GM12878 (cell line): ENCODE results near the gene CAMKMT. TPM values are rescaled to one million over a fixed set of nuclear protein-coding genes. Genes with fewer than 3 reads are reported as not detected.

Experiments
- ATAC-seq: fragments of 200-7000 bp; cut with Tn5 transposase; 3 replicates; pipeline ENCODE4 v1.9.1; 2020; ENCODE audit warnings: mild to moderate bottlenecking, moderate library complexity
- BruUV-seq: library from RNA; stranded (reverse); fragments of 400-500 nt; replicated peaks from 2 replicates; lab custom pipeline; 2021; lab: Mats Ljungman, UMichigan
- CTCF ChIA-PET: fragments of 300-600 bp; sonication (Branson Sonifier 250); formaldehyde crosslinking; extraction: SDS; loops from one replicate; lab custom pipeline; 2021; ENCODE audit warnings: inconsistent platforms; lab: Yijun Ruan, JAX
- POLR2A ChIA-PET: fragments of 350-600 bp; formaldehyde crosslinking; extraction: SDS; loops from one replicate; lab custom pipeline; 2021; ENCODE audit warnings: inconsistent platforms; lab: Charles Lee
- RAD21 ChIA-PET: fragments of 300-600 bp; sonication (Branson Sonifier 250); formaldehyde crosslinking; loops from one replicate; lab custom pipeline; 2023; ENCODE audit warnings: antibody characterized with exemption; ENCODE audit not compliant: unreplicated experiment; lab: Charles Lee
- SMC1A ChIA-PET: fragments of 300-600 bp; sonication (Branson Sonifier 250); formaldehyde crosslinking; loops from one replicate; lab custom pipeline; 2023; ENCODE audit not compliant: unreplicated experiment, uncharacterized antibody; lab: Charles Lee
- DNase-seq: peaks from one replicate; pipeline ENCODE4 v3.0.0-alpha.2; 2011; ENCODE audit warnings: low read depth, low spot score
- FAIRE-seq: peaks from 3 replicates; lab custom pipeline; 2011; peaks lifted over from hg19 to GRCh38; lab: Jason Lieb, UNC
- H2AFZ ChIP-seq: 2 replicates; pipeline ENCODE4 v1.6.0; 2011; ENCODE audit warnings: low read depth, low read length, control low read depth; ENCODE audit not compliant: control insufficient read depth
- H3K27ac ChIP-seq: 2 replicates; pipeline ENCODE4 v1.5.1; 2011; ENCODE audit warnings: control low read depth; ENCODE audit not compliant: control insufficient read depth, insufficient read depth
- H3K27me3 ChIP-seq, 2 experiments: replicated peaks in 1 of 2; 2 replicates each; pipeline versions ENCODE4 v1.6.0 to v1.6.1; 2011; ENCODE audit warnings: low read length in 1 of 2; ENCODE audit not compliant: control insufficient read depth in 2 of 2, insufficient read depth in 2 of 2
- H3K36me3 ChIP-seq, 2 experiments: 2 replicates each; pipeline ENCODE4 v1.5.1; 2011; ENCODE audit warnings: low read length in 1 of 2; ENCODE audit not compliant: control insufficient read depth in 2 of 2, insufficient read depth in 2 of 2
- H3K4me1 ChIP-seq: 2 replicates; pipeline ENCODE4 v1.6.1; 2011; ENCODE audit warnings: mild to moderate bottlenecking, low read length, moderate library complexity, mixed read lengths; ENCODE audit not compliant: control insufficient read depth, insufficient read depth
- H3K4me2 ChIP-seq: 2 replicates; pipeline ENCODE4 v1.6.0; 2011; ENCODE audit warnings: control low read depth; ENCODE audit not compliant: control insufficient read depth, insufficient read depth
- H3K4me3 ChIP-seq: fragments of 200-600 bp; sonication (generic); 2 replicates; pipeline ENCODE4 v1.5.1; 2016
- H3K79me2 ChIP-seq: 2 replicates; pipeline ENCODE4 v1.6.0; 2011; ENCODE audit warnings: low read length; ENCODE audit not compliant: control insufficient read depth, insufficient read depth
- H3K9ac ChIP-seq: 2 replicates; pipeline ENCODE4 v1.8.0; 2011; ENCODE audit warnings: low read length, control low read depth, mixed read lengths; ENCODE audit not compliant: control insufficient read depth, insufficient read depth
- H3K9me3 ChIP-seq: replicated peaks from 3 replicates; pipeline ENCODE4 v1.5.1; 2011; ENCODE audit warnings: mild to moderate bottlenecking, low read length; ENCODE audit not compliant: control insufficient read depth, insufficient read depth
- H4K20me1 ChIP-seq: 2 replicates; pipeline ENCODE4 v1.6.0; 2011; ENCODE audit not compliant: control insufficient read depth, insufficient read depth
- CBFB ChIP-seq: IDR thresholded peaks from 2 replicates; pipeline ENCODE4 v1.6.1; 2016; ENCODE audit warnings: antibody characterized with exemption, low read depth
- CREM ChIP-seq: IDR thresholded peaks from 2 replicates; pipeline ENCODE4 v1.6.1; 2014; ENCODE audit warnings: antibody characterized with exemption, low read depth
- NRF1 ChIP-seq: conservative IDR thresholded peaks from 2 replicates; pipeline ENCODE4 v1.6.1; 2011; ENCODE audit warnings: mild to moderate bottlenecking, low read depth, low read length, improper control_type of control experiment
- PAX8 ChIP-seq: fragments of 450-650 bp; IDR thresholded peaks from 2 replicates; pipeline ENCODE4 v1.6.1; 2017; ENCODE audit warnings: mild to moderate bottlenecking, moderate library complexity
- SUZ12 ChIP-seq: fragments of 200-600 bp; sonication (generic); IDR thresholded peaks from one replicate; pipeline ENCODE4 v1.6.1; 2018; ENCODE audit warnings: antibody characterized with exemption, mild to moderate bottlenecking; ENCODE audit not compliant: unreplicated experiment
- WGBS: methylation state at CpG from one replicate; pipeline ENCODE4 v1.1.6; 2016; ENCODE audit warnings: low lambda C conversion rate; ENCODE audit not compliant: insufficient replicate concordance, insufficient coverage; ENCODE audit errors: missing lambda C conversion rate; 5-methylcytosine and 5-hydroxymethylcytosine counted together
- in situ Hi-C: fragments of 300-500 bp; cut with MboI; formaldehyde crosslinking; loops from 9 replicates; pipeline ENCODE4 v1.14.3; 2018; ENCODE audit warnings: mixed read lengths
- intact Hi-C: fragments of 100-400 bp; cut with micrococcal nuclease; formaldehyde crosslinking; loops from one replicate; pipeline ENCODE4 v1.14.2; 2022; ENCODE audit not compliant: unreplicated experiment
- polyA plus RNA-seq, 11 experiments: library from polyadenylated mRNA; depleted of rRNA in 4 of 11; unstranded in 6 of 11; stranded (reverse) in 5 of 11; fragments of >200 nt; fragmentation: Nextera tagmentation in 4 of 11; fragmentation: Illumina TruSeq in 1 of 11; extraction: Ambion mirVana in 4 of 11; extraction: Trizol in 1 of 11; gene quantifications; 1 replicate in 1 of 11; 2 replicates in 10 of 11; pipeline versions ENCODE4 v1.2.1 to v1.2.3, GENCODE V29; 2011 to 2016; ENCODE audit warnings: inconsistent platforms in 2 of 11, missing spikeins in 2 of 11, low read depth in 1 of 11
- total RNA-seq, 4 experiments: library from RNA; depleted of rRNA in 3 of 4; stranded (reverse); fragments of >200 nt in 3 of 4; fragmentation: Illumina TruSeq in 1 of 4; extraction: Trizol in 1 of 4; gene quantifications; 2 replicates each; pipeline versions ENCODE4 v1.2.1 to v1.2.3, GENCODE V29; 2013 to 2021

The CAMKMT gene
- total and polyA plus RNA-seq, 10 of the 15 experiments (the other 5 are each of a cell fraction or from before 2014, with no cell fraction given), result 2.7 to 16.0 (median 11.8) TPM

DNA sequence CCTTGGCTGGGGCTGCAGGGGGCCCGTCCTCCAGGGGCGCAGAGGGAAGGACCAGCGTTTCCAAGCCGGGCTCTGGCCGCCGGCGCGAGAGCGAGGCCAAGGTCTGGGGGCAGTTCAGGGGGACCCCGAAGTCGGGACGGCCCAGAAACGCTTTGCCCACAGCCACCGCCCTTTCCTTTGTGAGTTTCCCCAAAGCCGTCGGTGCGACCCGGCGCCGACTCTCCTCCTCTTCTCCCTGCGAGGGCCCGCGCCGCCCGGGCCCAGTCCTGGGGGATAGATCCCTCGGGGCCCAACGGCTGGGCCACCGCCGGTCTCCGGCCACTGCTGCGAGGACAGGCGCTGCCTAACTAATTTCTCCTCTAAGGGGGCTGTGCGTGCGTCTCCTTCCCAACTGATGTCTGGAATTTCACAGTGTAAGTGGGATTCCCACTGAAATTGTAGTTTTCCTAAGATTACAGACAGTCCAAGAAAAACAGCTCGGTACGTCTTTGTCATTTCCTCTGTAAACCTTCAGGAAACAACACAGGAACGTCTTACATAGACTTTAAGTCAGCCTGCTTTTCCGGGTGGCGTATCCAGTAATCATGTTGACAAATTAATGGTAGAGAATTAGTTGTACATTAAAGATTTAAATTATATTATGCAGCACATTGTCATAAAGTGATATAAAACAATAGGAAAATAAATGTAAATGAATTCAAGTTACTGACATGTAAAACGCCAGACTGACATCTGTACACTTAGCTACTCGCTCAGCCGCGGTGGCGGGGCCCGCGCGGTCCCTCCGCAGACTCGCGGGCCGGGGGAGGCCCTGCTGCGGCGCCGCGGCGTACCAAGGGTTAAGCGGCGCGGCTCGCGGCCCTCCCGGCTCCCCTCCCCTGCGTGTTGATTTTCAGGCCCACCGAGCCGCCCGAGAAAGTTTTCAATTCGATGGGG, 440.4 kb downstream of the CAMKMT start:
- Histone ChIP-seq H3K79me2 (no peaks in the 10 kb centered on the region), H4K20me1 (no peaks in the 10 kb centered on the region), H3K27ac (no peak overlapping the region), H3K36me3 (no peaks in the 10 kb centered on the region), H3K9ac (no peak overlapping the region), H3K4me3 (peak overlapping the region; percentile 36; the same call in 1 of the 2 replicates), H3K4me1 (peaks cover 3% of the 10 kb centered on the region), H3K27me3 (peaks cover 0 to 6% of the 10 kb centered on the region in 2 experiments), H3K4me2 (peak overlapping the region; percentile 35), H3K9me3 (no peaks in the 10 kb centered on the region; the same call in 2 of the 3 replicates), H2AFZ (peak overlapping the region; percentile 37; the same call in 1 of the 2 replicates)
- ATAC-seq (no peak), DNase-seq (no peak), FAIRE-seq (no peak)
- intact Hi-C loops (no loop called here), in situ Hi-C loops (no loop called here)
- no TSS peak for BruUV-seq
- ChIA-PET POLR2A (interaction anchor here (0.7 kb wide), 1 partner anchor 112 kb away, joined by 6 read pairs; no protein-coding TSS in a partner anchor), RAD21 (interaction anchor here (0.6 to 0.8 kb wide), 2 partner anchors 87 to 96 kb away, joined by 3 to 4 read pairs; no protein-coding TSS in a partner anchor), SMC1A (no interaction called here), CTCF (no interaction called here)
- 31% methylated on average over 64 of the region's 67 CpGs for WGBS
- TF ChIP-seq SUZ12 (peak; percentile 61), CBFB (no peak), NRF1 (no peak), PAX8 (no peak), CREM (no peak)
- TF ChIP-seq, all 136 proteins: peak for 1
